G401.6 (cell line): ENCODE data around the gene CAMTA1.
"Not testable (repeated sequence)": the region's sequence is repeated elsewhere in the genome, so short reads cannot be mapped to it uniquely, and the experiment has no call there.

ENCODE experiments used
- FAIRE-seq: peaks from 2 replicates; lab custom pipeline; 2012; peaks lifted over from hg19 to GRCh38; lab: Jason Lieb, UNC

Gene CAMTA1

DNA sequence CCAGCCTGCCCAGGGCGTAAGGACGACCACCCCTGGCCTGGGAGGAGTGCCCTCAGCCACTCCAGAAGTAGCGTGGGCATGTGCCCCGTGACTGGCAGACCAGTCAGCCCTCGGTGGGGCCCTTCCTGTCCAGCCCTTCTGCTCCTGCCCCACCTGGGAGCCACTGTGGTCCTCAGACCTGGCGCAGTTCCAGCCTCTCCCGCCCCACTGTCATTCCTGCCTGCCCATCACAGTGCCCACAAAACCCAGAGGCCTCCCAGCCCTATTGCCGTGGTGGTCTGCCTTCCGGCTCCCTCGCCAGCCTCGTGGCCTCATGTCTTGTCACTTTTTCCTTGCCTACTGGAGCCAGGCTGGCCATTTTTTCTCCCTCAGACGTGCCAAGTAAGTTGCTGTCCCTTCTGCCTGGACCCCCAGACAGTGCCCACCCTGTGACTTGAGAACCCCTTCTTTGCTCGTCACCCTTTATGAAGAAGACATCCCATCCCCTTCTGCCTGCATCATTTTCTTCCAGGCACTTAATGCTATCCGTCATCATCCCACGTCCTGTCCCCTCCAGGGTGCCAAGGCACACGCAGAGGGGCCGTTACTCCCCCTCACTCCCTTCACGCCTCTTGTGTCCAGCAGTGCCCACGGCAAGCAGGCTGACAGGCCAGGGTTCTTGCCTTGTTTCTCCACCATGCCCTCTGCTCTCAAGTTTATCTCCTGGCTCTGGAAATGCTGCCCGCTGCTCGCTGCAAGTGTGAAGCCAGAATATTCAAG lies 122.6 kb downstream of the CAMTA1 start:
- FAIRE-seq: no peak

DNA sequence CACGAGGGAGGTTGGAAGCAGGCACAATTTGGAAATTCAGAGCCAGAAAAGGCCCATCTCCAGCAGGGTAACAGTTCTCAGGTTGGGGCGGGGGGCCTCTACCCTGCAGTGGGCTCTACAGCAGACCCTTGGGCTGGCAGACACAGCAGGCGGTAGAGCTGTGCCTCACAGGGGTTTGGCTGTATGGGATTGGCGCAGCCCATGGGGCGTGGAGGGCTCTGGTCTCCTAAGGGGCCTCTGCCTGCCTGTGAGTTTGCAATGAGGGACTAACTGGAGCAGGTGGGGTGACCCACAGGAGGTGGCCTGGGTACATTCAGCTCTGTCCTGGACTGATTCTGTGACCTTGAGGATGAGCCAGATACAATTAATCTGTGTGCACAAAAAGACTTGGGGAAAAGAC lies 124.1 kb downstream of the CAMTA1 start:
- no peak for FAIRE-seq

DNA sequence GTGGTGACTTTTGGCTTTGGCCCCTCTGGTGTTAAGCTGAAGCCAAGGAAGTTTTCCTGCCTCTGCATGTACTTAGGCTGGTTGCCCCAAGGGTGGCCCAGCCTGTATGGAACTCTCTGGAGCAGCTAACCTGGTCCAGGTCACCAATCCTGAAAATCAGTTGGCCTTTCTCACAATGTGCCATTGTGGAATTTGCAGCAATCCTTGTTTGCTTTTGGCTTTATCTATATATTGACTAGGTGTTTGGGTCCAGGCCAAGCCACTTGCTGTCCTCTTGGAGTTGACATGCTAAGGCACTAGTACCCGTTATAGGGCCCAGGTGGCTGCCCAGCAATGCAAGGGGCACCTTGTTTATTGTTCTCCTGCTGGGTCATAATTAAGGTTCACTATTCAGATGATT lies 124.6 kb downstream of the CAMTA1 start:
- FAIRE-seq: no peak

DNA sequence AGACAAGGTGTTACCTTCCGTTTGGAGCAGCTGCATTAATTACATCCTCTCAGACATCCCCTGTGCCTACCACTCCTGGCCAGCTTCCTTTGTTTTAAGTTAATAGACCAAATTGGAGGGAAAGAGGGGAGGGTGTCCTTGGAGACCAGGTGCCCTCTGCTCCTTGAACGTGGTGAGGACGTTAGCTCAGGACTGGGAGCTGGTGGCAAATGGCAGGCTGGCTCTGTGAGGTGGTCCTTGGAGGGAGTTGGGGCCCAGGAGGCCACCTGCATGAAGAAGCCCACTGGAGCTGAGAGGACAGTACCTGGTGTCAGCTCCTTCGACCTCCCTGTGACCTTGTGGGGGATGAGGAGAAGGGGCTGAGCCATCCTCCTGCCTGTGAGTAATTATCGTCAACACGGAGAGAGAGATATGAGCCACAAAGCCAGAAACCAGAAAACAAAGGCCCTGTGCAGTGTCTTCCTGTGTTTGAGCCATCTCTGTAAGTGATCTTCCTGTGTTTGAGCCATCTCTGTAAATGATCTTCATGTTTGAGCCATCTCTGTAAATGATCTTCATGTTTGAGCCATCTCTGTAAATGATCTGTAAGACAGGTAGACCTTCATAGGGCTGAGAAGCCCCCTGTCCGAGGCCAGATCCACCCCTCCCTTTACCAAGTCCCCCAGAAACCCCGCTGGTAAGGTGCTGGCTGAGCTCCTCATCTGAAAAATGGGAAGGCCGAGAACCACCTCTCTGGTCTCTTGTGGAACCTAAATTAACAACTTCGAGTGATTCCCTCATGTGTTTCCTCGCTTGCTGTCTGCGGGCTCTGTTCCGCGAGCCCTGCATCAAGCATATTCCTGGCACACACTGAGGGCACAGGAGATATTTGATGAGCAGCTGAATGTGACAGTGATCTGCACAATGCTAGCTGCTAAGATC lies 126.0 kb downstream of the CAMTA1 start:
- no peak for FAIRE-seq

DNA sequence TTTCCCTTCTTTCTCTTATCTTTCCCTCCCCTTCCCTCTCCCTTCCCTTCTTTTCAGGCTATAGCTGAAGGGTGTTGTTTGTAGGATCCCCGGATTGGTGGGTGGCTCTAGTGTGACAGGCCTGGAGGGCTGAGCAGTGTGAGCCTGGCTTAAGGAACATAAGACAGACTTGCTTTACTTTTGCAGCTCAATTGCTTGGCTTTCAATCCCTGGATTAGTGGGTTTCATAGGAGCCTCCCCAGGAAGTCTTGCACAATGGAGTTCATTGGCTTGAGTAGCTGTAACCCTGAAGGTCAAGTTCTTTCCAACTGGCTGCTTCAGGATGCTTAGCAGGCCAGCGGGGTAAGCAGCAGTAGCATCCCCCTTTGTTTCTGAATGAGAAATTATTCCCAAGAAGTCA lies 126.7 kb downstream of the CAMTA1 start:
- no peak for FAIRE-seq

DNA sequence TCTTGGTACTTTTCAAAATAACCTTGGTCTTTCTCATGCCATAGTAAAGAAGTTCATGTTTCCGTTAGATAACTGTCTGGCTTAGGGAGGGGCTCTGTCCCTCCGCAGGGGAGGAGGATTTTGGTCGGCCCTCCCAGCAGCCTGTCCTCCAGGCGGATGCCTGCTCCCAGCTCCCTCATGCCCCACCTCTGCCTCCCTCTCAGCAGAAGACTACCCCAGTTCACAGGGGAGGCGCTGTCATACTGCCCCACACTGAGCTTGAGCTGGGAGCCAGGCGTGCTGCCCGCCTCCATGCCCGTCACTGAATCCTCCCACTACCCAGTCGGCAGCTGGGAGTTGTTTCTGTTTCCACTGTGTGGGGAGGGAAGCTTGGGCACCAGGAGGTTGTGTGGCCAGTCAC lies 127.3 kb downstream of the CAMTA1 start:
- no peak for FAIRE-seq

DNA sequence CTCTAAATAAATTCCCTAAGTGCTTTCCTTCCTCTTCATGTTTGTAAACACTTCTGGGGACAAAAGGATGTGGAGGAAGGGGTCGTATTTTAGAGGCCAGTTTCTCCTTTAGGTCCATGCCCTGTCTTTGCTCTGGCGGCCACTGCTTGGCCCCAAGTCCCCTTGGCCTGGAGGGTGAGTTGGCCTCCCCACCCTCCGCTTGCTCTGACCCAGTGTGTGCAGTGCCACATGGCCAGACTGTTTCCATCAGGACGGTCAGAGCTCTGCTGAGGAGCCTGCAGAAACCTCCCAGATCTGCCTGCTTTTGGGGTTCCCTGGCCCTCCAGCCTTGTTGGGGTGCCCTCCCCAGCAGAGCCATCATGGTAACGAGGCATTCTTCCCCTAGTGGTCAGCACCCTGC lies 127.8 kb downstream of the CAMTA1 start:
- FAIRE-seq: no peak

DNA sequence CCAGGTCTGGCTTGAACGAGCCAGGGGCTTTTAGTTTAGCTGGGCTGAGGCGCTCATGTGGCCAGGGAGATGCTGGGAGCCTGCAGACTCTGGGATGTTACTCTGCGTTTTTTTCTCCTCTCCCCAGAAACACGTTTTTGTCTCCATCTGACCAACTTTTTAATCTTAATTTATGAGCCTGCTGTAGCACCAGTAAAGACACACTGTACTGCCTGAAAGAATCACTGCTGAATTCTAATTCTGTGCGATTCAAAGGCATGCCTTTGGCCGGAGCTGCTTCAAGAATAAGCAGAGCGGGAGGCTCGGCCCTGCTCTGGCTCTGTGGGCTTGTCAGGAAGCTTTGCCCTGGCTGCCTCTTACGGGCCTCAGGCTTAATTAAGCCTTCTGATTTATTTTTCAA lies 129.5 kb downstream of the CAMTA1 start:
- no peak for FAIRE-seq

DNA sequence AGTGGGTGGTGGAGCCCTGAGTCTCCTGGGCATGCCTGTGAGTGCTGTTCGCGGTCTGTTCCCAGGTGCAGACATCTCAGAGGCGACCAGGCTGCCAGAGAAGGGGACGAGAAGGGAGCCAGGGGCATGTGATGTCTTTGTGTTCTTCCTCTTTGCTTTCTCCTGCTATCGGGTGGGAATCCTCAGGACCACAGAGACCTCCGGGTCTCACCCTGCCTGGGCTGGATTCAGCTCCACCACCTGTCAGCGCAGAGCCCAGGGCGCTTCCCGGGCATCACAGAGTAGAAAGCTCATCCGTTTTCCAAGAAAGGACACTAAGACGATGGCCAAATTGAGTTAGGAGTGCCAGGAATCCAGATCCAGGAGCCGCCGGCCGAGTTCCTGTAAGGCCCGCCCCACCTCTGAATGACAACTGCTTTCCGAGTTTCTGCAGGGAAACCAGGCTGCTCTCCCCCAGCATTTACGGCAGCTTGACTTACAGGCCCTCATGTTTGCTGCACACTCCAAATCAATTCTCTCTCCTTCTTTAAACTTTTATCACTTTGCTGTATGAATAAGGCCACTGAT lies 130.8 kb downstream of the CAMTA1 start:
- FAIRE-seq: no peak

DNA sequence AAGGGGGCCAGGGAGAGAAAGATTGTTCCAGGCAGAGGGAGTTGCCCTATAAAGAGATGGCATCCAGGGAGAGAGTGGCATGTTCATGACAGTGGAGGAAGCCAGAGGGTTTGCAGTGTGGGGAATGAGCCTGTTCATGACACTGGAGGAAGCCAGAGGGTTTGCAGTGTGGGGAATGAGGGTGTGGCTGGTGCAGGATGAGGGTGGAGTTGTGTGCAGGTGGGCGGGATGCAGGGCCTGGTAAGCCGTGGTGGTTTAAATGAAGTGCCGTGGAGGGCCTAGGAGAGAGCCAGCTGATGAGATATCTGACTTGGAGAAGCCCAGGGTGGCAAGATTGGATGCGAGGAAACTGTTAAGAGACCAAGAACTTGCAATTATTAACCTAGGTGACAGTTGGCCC lies 131.8 kb downstream of the CAMTA1 start:
- no peak for FAIRE-seq

DNA sequence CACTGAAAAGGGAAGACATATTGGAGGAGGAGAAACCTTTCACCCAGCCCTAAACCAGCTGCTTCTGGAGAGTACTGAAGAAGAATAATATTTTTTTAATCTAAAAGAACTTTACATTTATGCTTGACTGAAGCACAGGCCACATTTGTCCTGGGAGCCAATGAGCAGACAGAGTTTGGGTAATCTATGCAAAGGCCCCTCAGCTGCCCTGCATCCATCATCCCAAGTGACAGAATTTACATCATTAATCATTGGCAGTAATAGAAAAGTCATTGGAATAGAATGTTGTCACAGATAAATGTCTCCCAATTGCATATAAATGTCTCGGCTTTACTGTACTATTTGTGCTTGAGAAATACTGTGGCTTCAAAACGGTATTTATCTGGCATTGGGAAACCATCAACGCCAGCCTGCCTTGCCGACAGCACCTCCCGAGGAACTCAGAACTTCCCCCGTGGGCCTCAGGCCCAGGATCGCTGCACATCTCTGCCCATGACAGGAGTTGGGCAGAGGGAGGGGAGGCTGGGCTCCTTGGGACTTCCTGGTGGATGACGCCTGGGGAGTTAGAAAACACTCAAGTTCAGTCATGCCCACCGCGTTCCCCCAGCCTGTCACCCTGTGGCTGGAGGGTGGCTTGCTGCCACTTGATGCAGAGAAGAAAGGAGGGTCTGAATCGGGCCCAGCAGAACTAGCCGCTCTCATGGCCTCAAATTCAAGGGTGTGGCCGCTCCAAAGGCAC lies 133.1 kb downstream of the CAMTA1 start:
- FAIRE-seq: no peak

DNA sequence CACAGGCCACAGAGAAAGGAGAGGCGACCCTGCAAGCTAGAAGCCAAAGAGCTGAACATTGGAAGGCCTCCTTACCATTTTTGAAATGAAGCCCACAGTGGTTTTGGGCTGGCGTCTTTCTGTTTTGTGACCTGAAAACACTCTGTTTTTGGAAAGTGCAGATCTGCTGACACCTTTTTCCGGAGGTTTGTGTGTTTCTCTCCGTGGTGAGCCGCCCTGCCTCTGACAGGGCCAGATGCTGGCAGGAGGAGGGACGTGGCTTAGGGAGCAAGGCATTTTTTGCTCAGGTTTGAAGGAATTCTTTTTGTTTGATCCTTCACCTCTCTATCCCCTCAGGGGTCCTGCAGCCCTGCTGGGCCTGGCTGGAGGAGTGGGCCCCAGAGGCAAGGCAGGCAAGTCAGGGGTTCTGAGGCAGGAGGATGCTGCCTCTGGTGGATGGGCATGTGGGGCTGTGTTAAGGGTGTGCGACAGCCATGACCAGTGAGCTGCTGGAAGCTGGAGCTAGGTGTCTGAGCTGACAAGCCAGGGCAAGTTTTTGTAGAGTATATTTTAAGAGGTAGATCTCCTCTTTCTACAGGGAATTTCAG lies 133.8 kb downstream of the CAMTA1 start:
- no peak for FAIRE-seq

DNA sequence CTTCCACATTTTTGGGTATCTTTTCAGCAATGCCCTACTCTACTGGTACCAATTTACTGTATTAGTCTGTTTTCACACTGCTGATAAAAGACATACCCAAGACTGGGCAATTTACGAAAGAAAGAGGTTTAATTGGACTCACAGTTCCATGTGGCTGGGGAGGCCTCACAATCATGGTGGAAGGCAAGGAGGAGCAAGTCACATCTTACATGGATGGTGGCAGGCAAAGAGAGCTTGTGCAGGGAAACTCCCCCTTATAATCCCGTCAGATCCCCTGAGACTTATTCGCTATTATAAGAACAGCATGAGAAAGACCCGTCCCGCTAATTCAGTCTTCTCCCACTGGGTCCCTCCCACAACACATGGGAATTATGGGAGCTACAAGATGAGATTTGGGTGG lies 136.3 kb downstream of the CAMTA1 start:
- not testable (repeated sequence) for FAIRE-seq

DNA sequence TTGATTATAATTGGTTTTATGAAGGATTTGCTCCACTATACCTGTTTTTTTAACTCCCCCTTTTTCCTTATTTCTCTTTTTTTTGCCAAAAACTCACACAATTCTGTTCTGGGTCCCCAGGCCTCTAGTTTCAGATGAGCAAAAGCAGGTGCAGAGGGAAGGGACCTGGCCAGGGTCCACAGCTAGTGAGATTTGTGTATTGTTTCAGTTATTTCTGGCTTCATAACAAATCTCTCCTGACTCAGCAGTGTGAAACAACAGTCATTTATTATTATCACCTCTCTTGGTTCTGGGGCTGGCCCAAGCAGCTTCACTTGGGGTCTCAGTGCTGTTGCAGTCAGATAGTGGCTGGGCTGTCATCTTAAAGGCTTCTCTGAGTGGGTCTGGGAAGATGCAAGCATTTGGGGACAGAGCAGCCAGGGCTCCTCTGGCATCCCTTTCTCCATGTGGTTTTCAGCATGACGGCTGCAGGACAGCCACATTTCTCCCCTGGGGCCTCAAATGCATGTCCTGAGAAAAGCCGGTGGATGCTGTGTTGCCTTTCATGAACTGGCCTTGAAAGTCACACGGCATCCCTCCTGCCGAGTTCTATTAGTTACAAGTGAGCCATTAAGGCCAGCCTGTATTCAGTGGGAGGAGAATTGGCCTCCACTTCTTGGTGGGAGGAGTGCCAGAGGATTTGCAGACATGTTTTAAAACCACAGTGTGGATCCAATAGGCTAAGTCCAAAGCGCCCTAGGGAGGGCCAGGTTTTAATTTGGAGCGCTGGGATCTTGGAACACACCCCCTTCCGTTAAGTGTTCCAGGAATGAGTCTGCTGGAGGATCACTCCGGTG lies 137.1 kb downstream of the CAMTA1 start:
- FAIRE-seq: no peak

DNA sequence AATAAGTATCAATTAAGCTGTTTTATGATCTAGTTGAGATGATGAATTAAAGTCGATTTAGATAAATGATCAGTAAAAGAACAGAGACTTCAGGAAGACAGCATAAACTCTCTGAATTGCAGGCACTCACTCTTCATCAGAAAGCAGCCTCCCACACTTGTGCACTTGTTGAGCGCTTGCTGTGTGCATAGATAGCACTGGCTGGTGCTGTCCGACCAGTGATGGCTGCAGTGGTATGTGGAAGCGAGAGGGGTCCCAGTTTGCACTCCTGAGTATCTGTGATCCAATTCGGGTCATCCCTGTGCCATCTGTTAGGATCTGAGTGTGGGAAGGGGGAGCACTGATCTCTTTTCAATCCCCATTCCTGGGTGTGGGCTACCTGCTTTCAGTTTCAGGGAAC lies 137.8 kb downstream of the CAMTA1 start:
- no peak for FAIRE-seq

DNA sequence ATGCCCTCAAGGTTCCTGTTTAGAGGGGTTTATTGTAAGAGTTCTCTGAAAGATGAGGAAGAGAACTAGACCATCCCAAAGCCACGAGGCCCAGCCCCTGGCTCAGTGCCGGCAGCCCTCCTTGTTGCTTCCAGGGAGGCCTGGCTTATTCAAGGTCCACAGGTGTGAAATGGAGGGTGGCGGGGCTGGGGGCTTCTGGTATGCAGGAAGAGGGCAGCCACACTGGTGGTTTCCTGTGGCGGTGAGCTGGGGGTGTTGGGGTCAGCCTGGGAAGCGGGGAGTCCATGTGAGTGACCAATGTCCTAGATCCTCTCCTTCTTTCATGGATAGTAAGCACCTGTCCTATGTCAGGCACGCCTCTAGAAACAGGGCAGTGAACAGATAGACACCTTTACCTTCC lies 138.2 kb downstream of the CAMTA1 start:
- FAIRE-seq: no peak

DNA sequence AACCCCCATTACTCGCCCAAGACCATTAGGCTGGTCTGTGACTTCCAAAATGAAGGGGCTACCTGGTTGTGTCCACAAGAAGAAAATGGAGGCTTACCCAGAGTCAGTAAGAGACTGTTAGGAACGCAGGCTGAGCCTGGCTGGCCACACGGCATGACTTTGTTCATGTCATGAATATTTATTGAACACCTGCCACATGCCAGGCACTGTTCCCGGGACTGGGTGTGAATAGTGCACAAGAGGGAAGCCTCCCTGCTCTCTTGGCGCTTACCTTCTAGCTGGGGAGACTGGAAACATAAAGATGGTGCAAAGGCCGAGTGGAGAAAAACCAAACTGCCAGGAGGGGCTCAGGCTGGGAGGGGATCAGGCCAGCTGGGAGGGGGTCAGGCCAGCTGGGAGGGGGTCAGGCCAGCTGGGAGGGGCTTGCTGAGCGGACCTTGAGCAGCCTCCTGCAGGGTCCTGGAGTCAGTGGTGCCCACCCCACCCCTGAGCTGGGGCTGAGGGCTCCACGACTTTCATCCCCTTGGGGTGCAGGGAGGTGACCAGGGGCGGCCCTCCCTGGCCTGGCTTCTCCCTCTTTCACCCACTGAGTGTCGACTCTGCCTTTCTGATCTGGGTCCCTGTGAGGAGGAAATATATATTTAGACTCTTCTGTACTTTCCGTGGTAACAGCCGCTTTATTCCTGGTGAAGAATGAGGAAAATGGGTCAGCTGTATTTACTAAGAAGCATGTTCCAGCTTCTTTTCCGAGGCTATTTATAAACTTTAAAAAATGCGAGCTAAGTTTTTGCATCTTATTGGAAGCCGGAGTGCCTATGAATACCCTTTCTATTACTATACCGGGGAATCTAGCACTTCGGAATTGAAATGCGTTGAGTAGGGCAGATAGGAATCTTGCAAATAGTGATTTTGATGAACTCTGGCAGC lies 139.0 kb downstream of the CAMTA1 start:
- FAIRE-seq: no peak

DNA sequence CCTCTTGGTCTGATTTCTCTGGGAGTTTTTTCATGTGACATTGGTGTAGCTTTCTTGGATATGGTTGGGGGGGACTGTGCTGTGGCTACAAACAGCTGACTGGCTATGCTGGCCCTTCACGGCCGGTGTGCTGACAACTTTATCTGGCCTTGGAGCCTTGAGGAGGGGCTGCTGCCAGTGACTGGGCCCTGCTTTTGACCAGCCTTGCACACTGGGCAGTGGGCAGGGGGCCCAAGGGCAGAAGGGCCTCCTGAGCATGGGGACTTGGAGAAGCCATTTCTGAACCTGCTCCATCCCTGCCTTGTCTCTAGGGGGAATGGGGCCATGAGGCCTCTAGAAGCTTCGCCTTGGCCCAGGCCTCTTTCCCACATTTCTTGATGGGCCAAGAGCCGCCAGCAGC lies 139.6 kb downstream of the CAMTA1 start:
- no peak for FAIRE-seq

DNA sequence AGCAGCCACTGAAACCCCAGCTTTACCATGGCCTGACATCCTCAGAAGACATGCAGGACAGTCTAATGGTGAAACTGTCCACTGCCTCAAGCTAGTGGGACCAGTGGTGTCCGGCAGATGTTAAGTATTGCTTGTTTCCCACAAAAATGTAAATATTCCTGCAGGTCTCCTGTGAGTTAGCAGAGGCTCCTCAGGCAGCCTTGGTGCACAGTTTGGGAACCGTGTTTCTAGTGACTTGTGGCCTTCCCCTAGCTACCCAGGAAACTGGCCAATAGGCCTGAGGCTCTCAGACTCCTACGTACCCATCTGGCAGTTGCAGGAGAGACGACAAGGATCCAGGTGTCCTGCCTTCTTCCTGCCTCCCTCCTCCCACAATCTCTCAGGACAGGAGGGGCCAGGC lies 142.4 kb downstream of the CAMTA1 start:
- FAIRE-seq: no peak
